ENCODE results near the gene STAB2.

STAB2 gene

DNA sequence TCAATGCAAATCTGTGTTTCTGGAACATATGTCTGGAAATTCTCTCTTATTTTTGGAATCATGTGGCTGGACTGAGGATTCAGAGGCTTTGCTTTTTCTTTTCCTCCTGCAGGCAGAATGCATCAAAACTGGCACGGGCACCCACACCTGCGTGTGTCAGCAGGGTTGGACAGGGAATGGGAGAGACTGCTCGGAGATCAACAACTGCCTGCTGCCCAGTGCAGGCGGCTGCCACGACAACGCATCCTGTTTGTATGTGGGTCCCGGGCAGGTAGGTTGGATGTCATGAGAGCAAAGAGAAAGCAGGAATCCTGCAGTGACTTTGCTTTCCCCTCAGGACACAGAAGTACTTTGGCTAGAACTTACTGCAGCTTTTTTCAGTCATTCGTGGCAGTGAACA is 90.3 kb downstream of the STAB2 start:
- no peak for DNase-seq (ENCODE audit: low spot score)
- no peak for TF ChIP-seq CTCF (IDR thresholded peaks at IDR 0.05; ENCODE audit: extremely low read depth, missing control alignments)

DNA sequence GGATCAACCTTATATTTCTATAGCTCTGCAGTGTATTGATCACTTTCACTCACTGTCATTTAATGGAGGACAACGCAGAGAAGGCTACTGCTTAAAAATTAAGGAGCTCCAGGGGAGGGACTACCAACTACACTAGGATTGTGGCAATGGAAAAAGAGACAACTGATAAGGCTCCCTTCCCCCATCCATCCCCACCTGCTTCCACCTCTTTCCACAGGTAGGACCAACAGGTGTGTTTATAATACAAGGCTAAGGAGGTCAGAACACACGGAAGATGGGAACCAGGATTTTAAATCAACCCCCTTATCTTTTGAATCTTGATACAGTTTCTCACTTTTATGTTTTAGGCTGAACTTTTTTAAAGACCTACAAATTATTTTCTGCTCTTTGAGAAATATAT is 90.8 kb downstream of the STAB2 start:
- TF ChIP-seq CTCF (IDR thresholded peaks at IDR 0.05; ENCODE audit: extremely low read depth, missing control alignments), result no peak
- DNase-seq (ENCODE audit: low spot score), result no peak

DNA sequence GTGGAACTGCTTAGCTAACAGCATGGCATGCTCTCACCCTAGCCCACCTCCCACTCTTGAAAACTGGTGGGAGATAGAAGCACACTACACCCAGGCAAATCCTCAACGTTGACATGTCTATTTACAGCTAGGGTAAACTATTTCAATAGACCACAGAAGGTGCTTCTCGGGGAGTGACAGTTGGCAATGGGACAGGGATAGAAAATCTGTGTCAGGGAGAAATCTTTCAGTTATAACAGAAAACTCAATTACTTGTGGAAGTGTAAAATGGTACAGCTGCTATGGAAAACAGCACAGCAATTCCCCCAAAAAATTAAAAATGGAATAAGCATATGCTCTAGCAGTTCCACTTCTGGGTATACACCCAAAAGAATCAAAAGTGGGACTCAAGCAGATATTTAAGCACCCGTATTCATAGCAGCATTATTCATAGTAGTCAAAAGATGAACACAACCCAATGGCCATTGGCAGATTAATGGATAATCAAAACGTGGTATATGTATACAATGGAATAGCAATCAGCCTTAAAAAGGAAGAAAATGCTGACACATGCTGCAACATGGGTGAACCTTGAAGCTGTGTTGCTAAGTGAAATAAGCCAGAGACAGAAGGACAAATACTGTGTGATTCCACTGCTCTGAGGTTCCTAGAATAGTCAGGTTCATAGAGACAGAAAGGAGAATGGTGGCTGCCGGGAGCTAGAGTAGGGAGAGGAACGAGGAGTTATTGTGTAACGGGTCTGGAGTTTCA is 92.5 kb downstream of the STAB2 start:
- TF ChIP-seq CTCF (IDR thresholded peaks at IDR 0.05; ENCODE audit: extremely low read depth, missing control alignments), result no peak
- no peak for DNase-seq (ENCODE audit: low spot score)

GRCh38 chr12:103680591-103681141 is 93.6 kb downstream of the STAB2 start:
- TF ChIP-seq CTCF (IDR thresholded peaks at IDR 0.05; ENCODE audit: extremely low read depth, missing control alignments), result no peak
- no peak for DNase-seq (ENCODE audit: low spot score)

GRCh38 chr12:103686026-103686425 is 99.0 kb downstream of the STAB2 start:
- no peak for TF ChIP-seq CTCF (IDR thresholded peaks at IDR 0.05; ENCODE audit: extremely low read depth, missing control alignments)
- no peak for DNase-seq (ENCODE audit: low spot score)

- no peak for TF ChIP-seq CTCF (IDR thresholded peaks at IDR 0.05; ENCODE audit: extremely low read depth, missing control alignments)
- no peak for DNase-seq (ENCODE audit: low spot score)
Measured at GRCh38 chr12:103687253-103687652, 100.2 kb downstream of the STAB2 start.

- TF ChIP-seq CTCF (IDR thresholded peaks at IDR 0.05; ENCODE audit: extremely low read depth, missing control alignments), result no peak
- DNase-seq (ENCODE audit: low spot score), result no peak
Measured at GRCh38 chr12:103688376-103689063, 101.4 kb downstream of the STAB2 start.
